Activated CD8-positive, alpha-beta T cell treated with anti-CD3 and anti-CD28 coated beads, Interleukin-2, amount 10 ng/mL, durations not matched to agents 7 days and 5 days (primary cell): ENCODE data around the gene CNPY4. TPM values are rescaled to one million over a fixed set of nuclear protein-coding genes. Genes with fewer than 3 reads are reported as not detected.

Experiments used
- ATAC-seq: fragments of 150-1000 bp; cut with Tn5 transposase; one replicate; pipeline ENCODE4 v1.10.0; 2021; ENCODE audit warnings: moderate library complexity
- CTCF ChIA-PET: fragments of 350-600 bp; sonication (Branson Sonifier 250); formaldehyde crosslinking; loops from one replicate; lab custom pipeline; 2021; ENCODE audit warnings: antibody characterized with exemption; lab: Charles Lee
- POLR2A ChIA-PET: fragments of 350-600 bp; sonication (Branson Sonifier 250); formaldehyde crosslinking; loops from one replicate; lab custom pipeline; 2021; ENCODE audit warnings: antibody characterized with exemption; lab: Charles Lee
- DNase-seq: peaks from one replicate; pipeline ENCODE4 v3.0.0-alpha.2; 2020
- H3K27ac Mint-ChIP-seq: one replicate; pipeline ENCODE4 v1.8.0; 2021; ENCODE audit warnings: mild to moderate bottlenecking, mixed read lengths
- H3K27me3 Mint-ChIP-seq: one replicate; pipeline ENCODE4 v1.8.0; 2021; ENCODE audit warnings: low read depth, mixed read lengths
- H3K36me3 Mint-ChIP-seq: one replicate; pipeline ENCODE4 v1.8.0; 2021; ENCODE audit warnings: low read depth, mixed read lengths
- H3K4me1 Mint-ChIP-seq: one replicate; pipeline ENCODE4 v1.8.0; 2021; ENCODE audit warnings: low read depth, mixed read lengths
- H3K4me3 Mint-ChIP-seq: one replicate; pipeline ENCODE4 v1.8.0; 2021; ENCODE audit warnings: mild to moderate bottlenecking, mixed read lengths
- H3K9me3 Mint-ChIP-seq: one replicate; pipeline ENCODE4 v1.8.0; 2022; ENCODE audit warnings: mixed read lengths; ENCODE audit not compliant: insufficient read depth
- total RNA-seq, 2 experiments: library from RNA; stranded (reverse); gene quantifications; one replicate each; pipeline ENCODE4 v1.2.3, GENCODE V29; 2021

Gene CNPY4
- total RNA-seq, 2 experiments from 2014 or later, result 32.4 to 35.5 TPM

GRCh38 chr7:100148225-100148558, 28.8 kb downstream of the CNPY4 start:
- Mint-ChIP-seq H3K27me3 (no peaks in the 10 kb centered on the region), H3K9me3 (no peaks in the 10 kb centered on the region)

GRCh38 chr7:100148559-100149328, 29.3 kb downstream of the CNPY4 start, which contains the start of gene LAMTOR4:
Gene LAMTOR4, plus strand, starts transcription at chr7:100148918. Its CDS starts 55 bp downstream, at chr7:100148973.
- Mint-ChIP-seq H3K4me1 (peaks cover 42% of the 10 kb centered on the region), H3K9me3 (no peaks in the 10 kb centered on the region), H3K27me3 (no peaks in the 10 kb centered on the region), H3K27ac (peak within 1 kb of the TSS; percentile 97), H3K36me3 (peaks cover 36% of the 10 kb centered on the region), H3K4me3 (peak within 1 kb of the TSS; percentile 96)
- POLR2A ChIA-PET, result interaction anchor here (0.6 to 2.0 kb wide), 15 partner anchors 8 to 281 kb away, joined by 3 to 15 read pairs (median 5); partner anchors contain the start of genes MBLAC1, MCM7, MEPCE and PVRIG
- peak; percentile 99 for ATAC-seq
- CTCF ChIA-PET, result interaction anchor here (0.6 to 13.7 kb wide), 15 partner anchors 8 to 557 kb away, joined by 3 to 141 read pairs (median 4); partner anchors contain the start of genes GAL3ST4, MBLAC1, POP7 and PVRIG
- DNase-seq, result peak; percentile 100

More at GRCh38 chr7:100148225-100148558, 28.8 kb downstream of the CNPY4 start:
- POLR2A ChIA-PET, result interaction anchor here (0.6 to 2.0 kb wide), 15 partner anchors 8 to 174 kb away, joined by 3 to 15 read pairs (median 5); partner anchors contain the start of genes MBLAC1, MCM7, PVRIG and TRAPPC14
- Mint-ChIP-seq H3K4me3 (peak overlapping the region; percentile 96), H3K36me3 (peaks cover 30% of the 10 kb centered on the region), H3K4me1 (peaks cover 37% of the 10 kb centered on the region), H3K27ac (peak overlapping the region; percentile 97)
- ATAC-seq, result no peak
- no peak for DNase-seq
- CTCF ChIA-PET, result interaction anchor here (0.8 to 13.7 kb wide), 12 partner anchors 8 to 72 kb away, joined by 3 to 141 read pairs (median 6); partner anchors contain the start of genes MBLAC1 and PVRIG

GRCh38 chr7:100152404-100152803, 33.0 kb downstream of the CNPY4 start:
- no peaks in the 10 kb centered on the region for H3K9me3 Mint-ChIP-seq
- CTCF ChIA-PET, result interaction anchor here (1.5 kb wide), 1 partner anchor 20 kb away, joined by 4 read pairs; no protein-coding TSS in a partner anchor
- POLR2A ChIA-PET, result interaction anchor here (1.0 kb wide), 1 partner anchor 13 kb away, joined by 8 read pairs; no protein-coding TSS in a partner anchor
- peak overlapping the region; percentile 66 for H3K27ac Mint-ChIP-seq
- DNase-seq, result no peak
- no peak for ATAC-seq
- peaks cover 69% of the 10 kb centered on the region for H3K4me1 Mint-ChIP-seq
- peak overlapping the region; percentile 20 for H3K4me3 Mint-ChIP-seq
- no peaks in the 10 kb centered on the region for H3K27me3 Mint-ChIP-seq
- H3K36me3 Mint-ChIP-seq, result peaks cover 65% of the 10 kb centered on the region

GRCh38 chr7:100152937-100153666, 33.7 kb downstream of the CNPY4 start:
- Mint-ChIP-seq H3K27ac (peak overlapping the region; percentile 39), H3K36me3 (peaks cover 69% of the 10 kb centered on the region), H3K4me3 (no peak overlapping the region), H3K4me1 (peaks cover 69% of the 10 kb centered on the region), H3K9me3 (no peaks in the 10 kb centered on the region), H3K27me3 (no peaks in the 10 kb centered on the region)
- CTCF ChIA-PET, result interaction anchor here (1.5 to 2.1 kb wide), 2 partner anchors 20 to 37 kb away, joined by 4 to 5 read pairs; no protein-coding TSS in a partner anchor
- POLR2A ChIA-PET, result interaction anchor here (1.0 to 1.6 kb wide), 2 partner anchors 12 to 52 kb away, joined by 3 to 8 read pairs; partner anchors contain the start of genes AP4M1 and MCM7
- no peak for ATAC-seq
- DNase-seq, result no peak

GRCh38 chr7:100153708-100154535, 34.5 kb downstream of the CNPY4 start:
- Mint-ChIP-seq H3K27me3 (no peaks in the 10 kb centered on the region), H3K27ac (peak overlapping the region; percentile 39), H3K4me1 (peaks cover 65% of the 10 kb centered on the region), H3K9me3 (no peaks in the 10 kb centered on the region), H3K4me3 (no peak overlapping the region), H3K36me3 (peaks cover 66% of the 10 kb centered on the region)
- POLR2A ChIA-PET, result interaction anchor here (1.0 to 1.6 kb wide), 2 partner anchors 12 to 52 kb away, joined by 3 to 8 read pairs; partner anchors contain the start of genes AP4M1 and MCM7
- no peak for DNase-seq
- CTCF ChIA-PET, result interaction anchor here (1.5 to 2.1 kb wide), 2 partner anchors 21 to 36 kb away, joined by 4 to 5 read pairs; no protein-coding TSS in a partner anchor
- no peak for ATAC-seq

- ChIA-PET POLR2A (interaction anchor here (0.8 to 1.7 kb wide), 5 partner anchors 13 to 180 kb away, joined by 3 to 4 read pairs (median 3); partner anchors contain the start of genes AP4M1, GPC2, MCM7 and STAG3), CTCF (interaction anchor here (1.0 to 4.6 kb wide), 3 partner anchors 9 to 35 kb away, joined by 3 to 27 read pairs (median 5); partner anchors contain the start of gene GAL3ST4)
- Mint-ChIP-seq H3K4me3 (no peak overlapping the region), H3K9me3 (no peaks in the 10 kb centered on the region), H3K4me1 (peaks cover 71% of the 10 kb centered on the region), H3K27me3 (no peaks in the 10 kb centered on the region), H3K36me3 (peaks cover 64% of the 10 kb centered on the region), H3K27ac (peak overlapping the region; percentile 34)
- no peak for DNase-seq
- no peak for ATAC-seq
Measured at GRCh38 chr7:100154651-100155491, 35.4 kb downstream of the CNPY4 start.

GRCh38 chr7:100155553-100156317, 36.3 kb downstream of the CNPY4 start:
- peaks cover 63% of the 10 kb centered on the region for H3K4me1 Mint-ChIP-seq
- no peak overlapping the region for H3K4me3 Mint-ChIP-seq
- peaks cover 56% of the 10 kb centered on the region for H3K36me3 Mint-ChIP-seq
- no peaks in the 10 kb centered on the region for H3K9me3 Mint-ChIP-seq
- DNase-seq (no peak), ATAC-seq (no peak)
- POLR2A ChIA-PET, result interaction anchor here (0.6 to 1.7 kb wide), 5 partner anchors 12 to 179 kb away, joined by 3 to 4 read pairs (median 3); partner anchors contain the start of genes GPC2 and STAG3
- CTCF ChIA-PET, result interaction anchor here (1.0 to 4.6 kb wide), 7 partner anchors 7 to 63 kb away, joined by 3 to 27 read pairs (median 9); partner anchors contain the start of genes GAL3ST4 and LAMTOR4
- peak overlapping the region; percentile 81 for H3K27ac Mint-ChIP-seq
- no peaks in the 10 kb centered on the region for H3K27me3 Mint-ChIP-seq

GRCh38 chr7:100156331-100157068, 37.1 kb downstream of the CNPY4 start:
- ATAC-seq (peak; percentile 7), DNase-seq (no peak)
- POLR2A ChIA-PET, result interaction anchor here (0.5 to 1.8 kb wide), 5 partner anchors 8 to 272 kb away, joined by 3 to 10 read pairs (median 4); partner anchors contain the start of genes LAMTOR4 and ZCWPW1
- Mint-ChIP-seq H3K27me3 (no peaks in the 10 kb centered on the region), H3K4me1 (peaks cover 63% of the 10 kb centered on the region), H3K9me3 (no peaks in the 10 kb centered on the region), H3K4me3 (peak overlapping the region; percentile 79), H3K36me3 (peaks cover 54% of the 10 kb centered on the region), H3K27ac (peak overlapping the region; percentile 81)
- CTCF ChIA-PET, result interaction anchor here (0.7 to 4.6 kb wide), 10 partner anchors 8 to 62 kb away, joined by 3 to 27 read pairs (median 5); partner anchors contain the start of genes GAL3ST4, GPC2, LAMTOR4 and STAG3
